H1 (cell line): Measurements from ENCODE around the gene SMOC2. TPM values are rescaled to one million over a fixed set of nuclear protein-coding genes. Genes with fewer than 3 reads are reported as not detected.
A peak's percentile ranks its signal among the peaks of the same experiment; 100 is the strongest.

Experiments used
- CTCF ChIA-PET: fragments of 300-600 bp; sonication (Branson Sonifier 250); formaldehyde crosslinking; loops from one replicate; lab custom pipeline; 2021; ENCODE audit not compliant: partially characterized antibody; lab: Charles Lee
- POLR2A ChIA-PET: fragments of 300-600 bp; sonication (Branson Sonifier 250); formaldehyde crosslinking; loops from one replicate; lab custom pipeline; 2021; ENCODE audit warnings: inconsistent platforms; ENCODE audit not compliant: partially characterized antibody; lab: Charles Lee
- DNase-seq, 2 experiments: peaks; one replicate each; pipeline versions ENCODE4 v3.0.0 to v3.0.0-alpha.2; 2010 to 2022; ENCODE audit warnings: low spot score in 2 of 2, low read depth in 1 of 2, mixed read lengths in 1 of 2
- FAIRE-seq: peaks from 2 replicates; lab custom pipeline; 2011; peaks lifted over from hg19 to GRCh38; lab: Jason Lieb, UNC
- H2AFZ ChIP-seq: 2 replicates; pipeline ENCODE4 v1.8.1; 2012; ENCODE audit warnings: low read length, inconsistent platforms
- H2AK5ac ChIP-seq: 2 replicates; pipeline ENCODE4 v1.6.1; 2013; ENCODE audit warnings: low read depth, low read length
- H2BK120ac ChIP-seq: replicated peaks from 2 replicates; pipeline ENCODE3; 2013; ENCODE audit warnings: low read depth, low read length, inconsistent platforms
- H2BK12ac ChIP-seq: 2 replicates; pipeline ENCODE4 v1.6.1; 2013; ENCODE audit warnings: low read depth, low read length
- H2BK15ac ChIP-seq: 2 replicates; pipeline ENCODE4 v1.6.1; 2013; ENCODE audit warnings: low read length
- H2BK20ac ChIP-seq: 2 replicates; pipeline ENCODE4 v1.6.1; 2013; ENCODE audit warnings: low read length
- H2BK5ac ChIP-seq: 2 replicates; pipeline ENCODE4 v1.6.1; 2013; ENCODE audit warnings: low read depth, low read length
- H3K14ac ChIP-seq: 2 replicates; pipeline ENCODE4 v1.6.1; 2013; ENCODE audit warnings: inconsistent platforms; ENCODE audit not compliant: insufficient read length
- H3K18ac ChIP-seq: 2 replicates; pipeline ENCODE4 v1.6.1; 2013; ENCODE audit warnings: low read length; ENCODE audit errors: extremely low read depth
- H3K23ac ChIP-seq: 2 replicates; pipeline ENCODE4 v1.6.1; 2013; ENCODE audit warnings: inconsistent platforms; ENCODE audit not compliant: insufficient read length
- H3K23me2 ChIP-seq: 2 replicates; pipeline ENCODE4 v1.6.1; 2013; ENCODE audit warnings: low read depth, low read length
- H3K27ac ChIP-seq: 2 replicates; pipeline ENCODE4 v1.6.1; 2011; ENCODE audit warnings: low read depth, low read length, inconsistent platforms
- H3K27me3 ChIP-seq, 4 experiments: replicated peaks in 1 of 4; 1 replicate in 1 of 4; 2 replicates in 3 of 4; pipeline versions ENCODE4 v1.6.1 to v1.8.1; 2011 to 2013; ENCODE audit warnings: low read length in 3 of 4, mild to moderate bottlenecking in 3 of 4, inconsistent platforms in 2 of 4, mixed read lengths in 2 of 4, moderate library complexity in 1 of 4; ENCODE audit not compliant: control insufficient read depth in 3 of 4, insufficient read depth in 3 of 4; ENCODE audit errors: extremely low read depth in 1 of 4
- H3K36me3 ChIP-seq, 4 experiments: 2 replicates each; pipeline versions ENCODE4 v1.6.1 to v1.8.1; 2011 to 2013; ENCODE audit warnings: mild to moderate bottlenecking in 4 of 4, low read length in 3 of 4, moderate library complexity in 2 of 4, control low read depth in 1 of 4, inconsistent platforms in 1 of 4; ENCODE audit not compliant: insufficient read depth in 4 of 4, control insufficient read depth in 2 of 4
- H3K4ac ChIP-seq: replicated peaks from 2 replicates; pipeline ENCODE3; 2013; ENCODE audit warnings: low read length, low read depth, mixed read lengths, inconsistent platforms; ENCODE audit not compliant: insufficient read length
- H3K4me1 ChIP-seq, 4 experiments: replicated peaks in 1 of 4; 1 replicate in 1 of 4; 2 replicates in 3 of 4; pipeline versions ENCODE4 v1.6.1 to v1.8.1; 2011 to 2013; ENCODE audit warnings: low read length in 3 of 4, inconsistent platforms in 2 of 4, mixed read lengths in 1 of 4; ENCODE audit not compliant: insufficient read depth in 4 of 4, control insufficient read depth in 3 of 4
- H3K4me2 ChIP-seq, 2 experiments: 2 replicates each; pipeline versions ENCODE4 v1.6.1 to v1.8.1; 2011 to 2013; ENCODE audit warnings: low read depth in 2 of 2, low read length in 2 of 2, control low read depth in 1 of 2, inconsistent platforms in 1 of 2, mild to moderate bottlenecking in 1 of 2; ENCODE audit not compliant: insufficient read depth in 1 of 2
- H3K4me3 ChIP-seq, 4 experiments: fragments of 200-600, 300-600 bp in 1 of 4; sonication (generic), shearing (Covaris generic), sonication (Bioruptor Twin) in 1 of 4; 2 replicates each; pipeline versions ENCODE4 v1.5.1 to v1.8.1; 2011 to 2016; ENCODE audit warnings: low read length in 4 of 4, low read depth in 3 of 4, control low read depth in 2 of 4, inconsistent platforms in 2 of 4, mild to moderate bottlenecking in 2 of 4, mixed read lengths in 1 of 4, moderate library complexity in 1 of 4; ENCODE audit not compliant: insufficient read depth in 2 of 4; ENCODE audit errors: extremely low read depth in 1 of 4
- H3K56ac ChIP-seq: replicated peaks from 2 replicates; pipeline ENCODE3; 2013; ENCODE audit warnings: low read depth, mild to moderate bottlenecking, mixed read lengths, low read length, inconsistent platforms; ENCODE audit not compliant: insufficient read length
- H3K79me1 ChIP-seq: 2 replicates; pipeline ENCODE4 v1.6.1; 2013; ENCODE audit warnings: low read depth, low read length, control low read depth
- H3K79me2 ChIP-seq, 2 experiments: 2 replicates each; pipeline versions ENCODE4 v1.6.1 to v1.8.1; 2012 to 2013; ENCODE audit warnings: low read length in 2 of 2, mild to moderate bottlenecking in 2 of 2, inconsistent platforms in 1 of 2; ENCODE audit not compliant: insufficient read depth in 2 of 2, control insufficient read depth in 1 of 2
- H3K9ac ChIP-seq, 4 experiments: replicated peaks in 1 of 4; 1 replicate in 1 of 4; 2 replicates in 3 of 4; pipeline versions ENCODE4 v1.6.1 to v1.8.1; 2011 to 2013; ENCODE audit warnings: low read depth in 3 of 4, low read length in 3 of 4, control low read depth in 2 of 4, mild to moderate bottlenecking in 2 of 4, moderate library complexity in 2 of 4, inconsistent platforms in 1 of 4; ENCODE audit errors: extremely low read depth in 1 of 4
- H3K9me3 ChIP-seq, 2 experiments: 2 replicates each; pipeline versions ENCODE4 v1.6.1 to v1.8.1; 2012 to 2013; ENCODE audit warnings: mild to moderate bottlenecking in 2 of 2, moderate library complexity in 2 of 2, control low read depth in 1 of 2, inconsistent platforms in 1 of 2, low read depth in 1 of 2, low read length in 1 of 2, mixed read lengths in 1 of 2; ENCODE audit not compliant: insufficient read depth in 2 of 2
- H4K20me1 ChIP-seq, 2 experiments: replicated peaks in 1 of 2; 2 replicates each; pipeline versions ENCODE3 to v1.8.1; 2011 to 2013; ENCODE audit warnings: inconsistent platforms in 2 of 2, low read length in 2 of 2, mild to moderate bottlenecking in 1 of 2; ENCODE audit not compliant: insufficient read depth in 2 of 2, control insufficient read depth in 1 of 2
- H4K5ac ChIP-seq: 2 replicates; pipeline ENCODE4 v1.6.1; 2013; ENCODE audit warnings: low read length, low read depth, mixed read lengths, inconsistent platforms; ENCODE audit not compliant: insufficient read length
- H4K8ac ChIP-seq: 2 replicates; pipeline ENCODE4 v1.8.0; 2013; ENCODE audit warnings: mild to moderate bottlenecking, moderate library complexity, low read length, inconsistent platforms; ENCODE audit not compliant: insufficient read depth; ENCODE audit errors: extremely low read depth
- H4K91ac ChIP-seq: replicated peaks from 2 replicates; pipeline ENCODE3; 2013; ENCODE audit warnings: low read length, mixed read lengths, inconsistent platforms; ENCODE audit not compliant: insufficient read length
- BRCA1 ChIP-seq: IDR thresholded peaks from 2 replicates; pipeline ENCODE4 v1.6.1; 2012; ENCODE audit warnings: low read depth, low read length, improper control_type of control experiment
- CHD2 ChIP-seq: IDR thresholded peaks from 2 replicates; pipeline ENCODE4 v1.6.1; 2012; ENCODE audit warnings: low read length, improper control_type of control experiment
- EP300 ChIP-seq, 2 experiments: IDR thresholded peaks; 1 replicate in 1 of 2; 2 replicates in 1 of 2; pipeline ENCODE4 v1.6.1; 2011 to 2012; ENCODE audit warnings: low read depth in 2 of 2, low read length in 2 of 2, mild to moderate bottlenecking in 2 of 2, borderline replicate concordance in 1 of 2, inconsistent platforms in 1 of 2, moderate library complexity in 1 of 2
- GABPA ChIP-seq: IDR thresholded peaks from 2 replicates; pipeline ENCODE4 v1.6.1; 2011; ENCODE audit warnings: mild to moderate bottlenecking, low read length, moderate library complexity, borderline replicate concordance; ENCODE audit not compliant: insufficient read depth
- POLR2AphosphoS5 ChIP-seq: IDR thresholded peaks from 2 replicates; pipeline ENCODE4 v1.6.1; 2011; ENCODE audit warnings: low read depth, low read length
- POU5F1 ChIP-seq: IDR thresholded peaks from 2 replicates; pipeline ENCODE4 v1.6.1; 2011; ENCODE audit warnings: low read depth, mild to moderate bottlenecking, low read length, moderate library complexity
- RFX5 ChIP-seq: IDR thresholded peaks from 2 replicates; pipeline ENCODE4 v1.6.1; 2011; ENCODE audit warnings: low read depth, low read length, improper control_type of control experiment, borderline replicate concordance
- RNF2 ChIP-seq: fragments of 200-900, 300-1000 bp; sonication (generic); IDR thresholded peaks from 2 replicates; pipeline ENCODE4 v1.7.1; 2016; ENCODE audit warnings: borderline replicate concordance, low read depth, mild to moderate bottlenecking, antibody characterized with exemption, low read length; ENCODE audit not compliant: poor library complexity, severe bottlenecking; ENCODE audit errors: missing control alignments
- RXRA ChIP-seq: IDR thresholded peaks from 2 replicates; pipeline ENCODE4 v1.6.1; 2011; ENCODE audit warnings: low read depth, mild to moderate bottlenecking, low read length, moderate library complexity; ENCODE audit not compliant: insufficient read depth
- SP2 ChIP-seq: IDR thresholded peaks from 2 replicates; pipeline ENCODE4 v1.6.1; 2012; ENCODE audit warnings: mild to moderate bottlenecking, low read length, inconsistent platforms
- SUZ12 ChIP-seq: fragments of 200-600 bp; sonication (generic); IDR thresholded peaks from 2 replicates; pipeline ENCODE4 v1.6.1; 2012; ENCODE audit warnings: mild to moderate bottlenecking, inconsistent platforms, low read length, moderate library complexity, mixed read lengths
- WGBS, 2 experiments: shearing (Covaris generic) in 1 of 2; methylation state at CpG; one replicate each; pipeline versions ENCODE4 v1.1.6 to v1.1.7; 2013 to 2015; ENCODE audit warnings: low lambda C conversion rate in 2 of 2, mixed read lengths in 2 of 2, inconsistent platforms in 1 of 2, low coverage in 1 of 2, missing lambda C conversion rate in 1 of 2; ENCODE audit not compliant: insufficient replicate concordance in 2 of 2, insufficient coverage in 1 of 2, insufficient read length in 1 of 2; ENCODE audit errors: extremely low coverage in 1 of 2, missing lambda C conversion rate in 1 of 2; 5-methylcytosine and 5-hydroxymethylcytosine counted together
- polyA plus RNA-seq, 7 experiments: library from polyadenylated mRNA; depleted of rRNA in 3 of 7; stranded (reverse) in 5 of 7; unstranded in 2 of 7; fragments of >200 nt in 5 of 7; fragments of 200-250 nt in 2 of 7; gene quantifications; 1 replicate in 5 of 7; 2 replicates in 1 of 7; 4 replicates in 1 of 7; pipeline versions ENCODE4 v1.2.1 to v1.2.3, GENCODE V29; 2011 to 2013; ENCODE audit warnings: missing spikeins in 2 of 7, mixed read lengths in 2 of 7
- total RNA-seq: library from RNA; stranded (reverse); fragmentation: NEBNext Ultra II Directional; extraction: Animal tissue kit (Norgen Biotek cat#: 25700); gene quantifications from 2 replicates; pipeline ENCODE4 v1.2.1, GENCODE V29; 2021

Gene SMOC2
- total and polyA plus RNA-seq, 2 of the 8 experiments (the other 6 are each of a cell fraction or from before 2014, with no cell fraction given): 7.7 to 8.5 TPM

DNA sequence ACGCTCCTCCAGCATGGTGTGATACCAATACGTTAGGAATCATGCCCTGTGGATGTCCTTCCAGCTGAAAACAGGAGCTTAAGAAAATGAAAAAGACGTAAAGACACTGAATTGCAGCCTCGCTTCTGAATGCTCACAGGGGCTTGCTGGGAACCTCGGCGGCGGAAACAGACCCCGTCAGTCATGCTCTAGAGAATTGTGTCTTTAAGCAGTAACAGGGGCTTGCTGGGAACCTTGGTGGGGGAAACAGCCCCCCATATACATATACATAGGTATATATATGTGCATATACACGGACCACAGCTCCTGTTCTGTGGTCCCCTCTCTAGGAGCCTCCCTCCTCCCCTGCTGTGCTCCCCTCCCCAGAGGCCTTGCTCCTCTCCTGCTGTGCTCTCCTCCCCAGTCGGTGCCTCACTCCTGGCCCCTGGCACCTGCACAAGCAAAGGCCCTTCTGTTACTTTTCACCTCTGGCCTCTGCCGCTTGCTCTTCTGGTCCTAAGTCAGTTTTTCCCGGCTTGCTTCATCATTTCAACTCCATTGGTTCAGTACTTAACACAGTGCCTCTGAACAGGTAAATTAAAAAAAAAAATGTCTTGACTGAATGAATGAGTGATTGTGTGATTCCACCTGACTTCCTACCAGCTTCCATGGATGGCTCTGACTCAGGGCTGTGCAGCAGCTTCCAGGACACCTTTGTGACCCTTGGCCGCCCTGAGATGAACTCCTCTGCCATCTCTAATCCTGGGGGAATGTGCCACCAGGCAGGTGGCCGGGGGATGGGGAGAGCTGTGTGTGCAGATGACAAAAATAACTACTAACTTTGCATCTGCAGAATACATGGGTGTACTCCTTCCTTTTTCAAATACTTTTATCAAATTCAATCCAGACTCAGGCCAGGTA lies 246.1 kb downstream of the SMOC2 start:
- H3K4me1 ChIP-seq: peaks cover 0 to 12% (median 8%) of the 10 kb centered on the region in 4 experiments; a peak in 6 of 7 replicates
- H3K18ac ChIP-seq: no peak overlapping the region; the same call in 1 of the 2 replicates
- no peaks in the 10 kb centered on the region for H3K79me1 ChIP-seq
- DNase-seq (peak in 1 of 2 experiments; percentile 41), FAIRE-seq (no peak)
- H4K5ac ChIP-seq: no peak overlapping the region
- H3K9me3 ChIP-seq: no peaks in the 10 kb centered on the region
- H3K56ac ChIP-seq: no peak overlapping the region
- H3K79me2 ChIP-seq: no peaks in the 10 kb centered on the region
- H3K9ac ChIP-seq: no peak overlapping the region
- H3K4me2 ChIP-seq: no peak overlapping the region
- 76% methylated on average over 13 of the region's 14 CpGs; no CpG with 5 or more reads in 1 of the 2 experiments for WGBS, 2 experiments
- H2AK5ac ChIP-seq: no peak overlapping the region
- no peaks in the 10 kb centered on the region for H3K27me3 ChIP-seq
- H2BK20ac ChIP-seq: peak overlapping the region; percentile 86; the same call in 1 of the 2 replicates
- POLR2A ChIA-PET: interaction anchor here (1.1 to 1.4 kb wide), 2 partner anchors 17 to 21 kb away, joined by 3 read pairs; no protein-coding TSS in a partner anchor
- H3K23me2 ChIP-seq: no peaks in the 10 kb centered on the region
- no peak overlapping the region for H3K23ac ChIP-seq
- H3K14ac ChIP-seq: no peak overlapping the region
- no peak overlapping the region for H2BK5ac ChIP-seq
- no peak overlapping the region for H2BK15ac ChIP-seq
- H2AFZ ChIP-seq: 0 out of 2 replicates have a peak overlapping the region, but pooled peaks have one; percentile 7
- no peak overlapping the region for H4K8ac ChIP-seq
- no peak overlapping the region for H2BK120ac ChIP-seq
- no peak overlapping the region for H4K91ac ChIP-seq
- H3K4me3 ChIP-seq: no peak overlapping the region
- CTCF ChIA-PET: interaction anchor here (0.6 to 2.4 kb wide), 9 partner anchors 12 to 1526 kb away, joined by 3 to 7 read pairs (median 3); no protein-coding TSS in a partner anchor
- no peaks in the 10 kb centered on the region for H3K36me3 ChIP-seq
- no peak overlapping the region for H3K4ac ChIP-seq
- no peak overlapping the region for H3K27ac ChIP-seq
- no peak overlapping the region for H2BK12ac ChIP-seq
- no peaks in the 10 kb centered on the region for H4K20me1 ChIP-seq
- TF ChIP-seq SUZ12 (no peak), EP300 (IDR thresholded peaks at IDR 0.05; ENCODE audit: borderline replicate concordance in 1 of 2, low read depth in 2 of 2, low read length in 2 of 2) (no peak), RFX5 (no peak), RXRA (no peak), RNF2 (no peak), GABPA (no peak), POLR2AphosphoS5 (no peak), CHD2 (no peak), SP2 (no peak), BRCA1 (no peak), POU5F1 (no peak)
